ENCODE data around the gene ZNF782.

ZNF782 gene

GRCh38 chr9:96771124-96771523, 83.2 kb downstream of the ZNF782 start (continued):
- no peak for TF ChIP-seq POU6F1 (CRISPR knock-in tag; IDR thresholded peaks at IDR 0.05; ENCODE audit: borderline replicate concordance, low read depth)
- TF ChIP-seq RARB (CRISPR knock-in tag; IDR thresholded peaks at IDR 0.05) = no peak
- TF ChIP-seq CSDC2 (CRISPR knock-in tag; IDR thresholded peaks at IDR 0.05) = no peak
- no peak for TF ChIP-seq ARNTL (CRISPR knock-in tag; IDR thresholded peaks at IDR 0.05; ENCODE audit: borderline replicate concordance, low read depth)
- no peak for TF ChIP-seq ZFP30 (CRISPR knock-in tag; IDR thresholded peaks at IDR 0.05)
- no peak for TF ChIP-seq CSRNP3 (CRISPR knock-in tag; IDR thresholded peaks at IDR 0.05)
- TF ChIP-seq PPARA (CRISPR knock-in tag; IDR thresholded peaks at IDR 0.05; ENCODE audit: borderline replicate concordance) = no peak
- no peak for TF ChIP-seq ZNF70 (CRISPR knock-in tag; IDR thresholded peaks at IDR 0.05)

- ATAC-seq = no peak
Measured at GRCh38 chr9:96769989-96770388, 84.3 kb downstream of the ZNF782 start.

More at GRCh38 chr9:96769989-96770388, 84.3 kb downstream of the ZNF782 start:
- TF ChIP-seq ZNF8 (CRISPR knock-in tag; IDR thresholded peaks at IDR 0.05) (peak; percentile 91), PATZ1 (CRISPR knock-in tag; IDR thresholded peaks at IDR 0.05; ENCODE audit: borderline replicate concordance) (no peak)
